HG02852 (cell line): ENCODE data around the gene EMILIN3.

Source experiments
- ATAC-seq: cut with Tn5 transposase; IDR thresholded peaks from one replicate; pipeline ENCODE4 v1.9.1; 2021; ENCODE audit warnings: mild to moderate bottlenecking, moderate library complexity; ENCODE audit not compliant: unreplicated experiment

Gene EMILIN3

GRCh38 chr20:41365777-41366545 lies 657 bp downstream of the EMILIN3 start:
- no peak for ATAC-seq

- no peak for ATAC-seq
These were observed 1.5 kb downstream of the EMILIN3 start for GRCh38 chr20:41364967-41365765.

- no peak for ATAC-seq
These were observed 2.3 kb downstream of the EMILIN3 start for GRCh38 chr20:41364236-41364855.

GRCh38 chr20:41363601-41364000 lies 3.0 kb downstream of the EMILIN3 start:
- no peak for ATAC-seq

- ATAC-seq = no peak
These were observed 3.9 kb downstream of the EMILIN3 start for GRCh38 chr20:41362748-41363140.

GRCh38 chr20:41361757-41362747 lies 4.6 kb downstream of the EMILIN3 start:
- no peak for ATAC-seq

- no peak for ATAC-seq
These were observed 5.5 kb downstream of the EMILIN3 start for GRCh38 chr20:41360831-41361756.

GRCh38 chr20:41359541-41360011 lies 7.0 kb downstream of the EMILIN3 start:
- no peak for ATAC-seq

GRCh38 chr20:41358717-41359116 lies 7.9 kb downstream of the EMILIN3 start:
- ATAC-seq = no peak

- ATAC-seq = no peak
These were observed 8.4 kb downstream of the EMILIN3 start for GRCh38 chr20:41358230-41358629.

- no peak for ATAC-seq
These were observed 9.0 kb downstream of the EMILIN3 start for GRCh38 chr20:41357424-41358163.

- ATAC-seq = no peak
These were observed 9.7 kb downstream of the EMILIN3 start for GRCh38 chr20:41356951-41357350.

GRCh38 chr20:41355598-41356203 lies 10.9 kb downstream of the EMILIN3 start:
- no peak for ATAC-seq

GRCh38 chr20:41355192-41355591 lies 11.4 kb downstream of the EMILIN3 start:
- ATAC-seq = no peak

- no peak for ATAC-seq
These were observed 13.1 kb downstream of the EMILIN3 start for GRCh38 chr20:41353530-41353929.

GRCh38 chr20:41352666-41353065 lies 14.0 kb downstream of the EMILIN3 start:
- ATAC-seq = no peak

GRCh38 chr20:41352106-41352505 lies 14.5 kb downstream of the EMILIN3 start:
- no peak for ATAC-seq

GRCh38 chr20:41350408-41350962 lies 16.1 kb downstream of the EMILIN3 start:
- ATAC-seq = no peak
